ENCODE results near the gene SNX30.

SNX30 gene

DNA sequence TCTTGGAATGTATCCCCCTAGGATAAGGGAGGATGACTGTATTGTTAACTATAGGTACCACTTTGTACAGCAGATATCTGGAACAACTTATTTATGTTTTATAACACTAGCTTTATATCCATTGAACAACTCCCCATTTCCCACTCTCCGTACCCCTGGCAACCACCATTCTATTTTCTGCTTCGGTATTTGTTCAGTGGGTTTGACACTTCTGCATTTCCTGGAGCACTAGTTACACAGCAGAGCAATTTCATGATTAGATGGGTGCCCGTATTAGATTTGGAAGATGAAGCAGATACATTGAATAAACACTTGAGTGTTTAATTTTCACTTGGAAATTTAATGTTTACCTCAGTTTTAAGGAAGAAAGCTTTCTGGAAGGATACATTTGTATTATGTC lies 72.7 kb downstream of the SNX30 start:
- no peak overlapping the region for H3K4me3 ChIP-seq (replicated peaks in 1 of 2; ENCODE audit: low read depth in 2 of 2, low read length in 2 of 2)
- TF ChIP-seq, protein P1, sequence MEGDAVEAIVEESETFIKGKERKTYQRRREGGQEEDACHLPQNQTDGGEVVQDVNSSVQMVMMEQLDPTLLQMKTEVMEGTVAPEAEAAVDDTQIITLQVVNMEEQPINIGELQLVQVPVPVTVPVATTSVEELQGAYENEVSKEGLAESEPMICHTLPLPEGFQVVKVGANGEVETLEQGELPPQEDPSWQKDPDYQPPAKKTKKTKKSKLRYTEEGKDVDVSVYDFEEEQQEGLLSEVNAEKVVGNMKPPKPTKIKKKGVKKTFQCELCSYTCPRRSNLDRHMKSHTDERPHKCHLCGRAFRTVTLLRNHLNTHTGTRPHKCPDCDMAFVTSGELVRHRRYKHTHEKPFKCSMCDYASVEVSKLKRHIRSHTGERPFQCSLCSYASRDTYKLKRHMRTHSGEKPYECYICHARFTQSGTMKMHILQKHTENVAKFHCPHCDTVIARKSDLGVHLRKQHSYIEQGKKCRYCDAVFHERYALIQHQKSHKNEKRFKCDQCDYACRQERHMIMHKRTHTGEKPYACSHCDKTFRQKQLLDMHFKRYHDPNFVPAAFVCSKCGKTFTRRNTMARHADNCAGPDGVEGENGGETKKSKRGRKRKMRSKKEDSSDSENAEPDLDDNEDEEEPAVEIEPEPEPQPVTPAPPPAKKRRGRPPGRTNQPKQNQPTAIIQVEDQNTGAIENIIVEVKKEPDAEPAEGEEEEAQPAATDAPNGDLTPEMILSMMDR (IDR thresholded peaks at IDR 0.05; ENCODE audit: low read depth, low read length), result no peak

DNA sequence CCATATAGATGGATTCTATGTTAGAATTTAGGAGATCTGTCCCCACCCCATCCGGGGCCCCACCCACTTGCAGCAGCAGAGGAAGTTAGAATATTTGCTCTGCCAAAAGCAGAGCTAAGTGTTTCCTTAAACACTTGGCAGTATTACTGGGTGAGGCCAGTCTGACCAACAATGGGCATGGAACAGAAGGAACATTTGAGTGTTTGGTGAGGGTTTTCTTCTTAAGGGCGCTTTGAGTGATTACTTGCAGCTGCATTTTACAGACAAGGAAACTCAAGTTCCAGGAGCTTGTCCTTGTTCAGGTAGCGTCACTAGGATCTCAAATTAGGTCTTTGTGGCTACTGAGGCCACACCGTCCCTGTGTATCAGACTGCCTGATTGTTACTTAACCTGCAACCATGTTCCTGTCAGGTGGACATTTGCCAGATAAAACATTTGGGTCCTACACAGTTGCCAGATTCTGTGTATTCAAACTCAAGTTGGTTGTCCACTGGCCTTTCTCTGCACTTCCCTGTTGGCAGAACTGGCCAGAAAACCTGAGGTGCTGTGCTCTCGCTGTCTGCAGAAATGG lies 80.8 kb downstream of the SNX30 start:
- H3K4me3 ChIP-seq (replicated peaks in 1 of 2; ENCODE audit: low read depth in 2 of 2, low read length in 2 of 2), result no peak overlapping the region
- TF ChIP-seq, protein P1 (IDR thresholded peaks at IDR 0.05; ENCODE audit: low read depth, low read length), result no peak
- DNase-seq (ENCODE audit: low read depth in 2 of 2), result peak; percentile 6 to 66

More for the DNA sequence above, 72.7 kb downstream of the SNX30 start:
- DNase-seq (ENCODE audit: low read depth in 2 of 2), result no peak

DNA sequence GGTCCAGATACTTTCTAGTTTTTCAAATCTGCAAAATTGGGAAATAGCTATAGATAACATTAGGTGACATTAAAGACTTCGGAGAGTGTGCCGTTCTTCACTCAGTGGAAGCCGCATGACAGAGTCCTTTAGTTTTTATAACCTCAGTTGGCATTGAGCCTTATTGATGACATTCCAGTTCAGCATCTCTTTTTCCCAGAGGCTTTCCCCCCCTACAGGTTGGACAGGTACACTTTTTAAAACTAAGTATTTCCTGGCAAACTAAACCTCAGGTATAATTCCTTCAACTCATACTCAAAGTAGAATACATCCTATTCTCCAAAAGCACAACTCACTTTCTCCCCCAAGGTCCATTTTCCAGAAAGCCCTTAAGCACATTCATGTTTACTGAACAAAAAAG lies 81.4 kb downstream of the SNX30 start:
- DNase-seq (ENCODE audit: low read depth in 2 of 2), result no peak
- TF ChIP-seq, protein P1 (IDR thresholded peaks at IDR 0.05; ENCODE audit: low read depth, low read length), result no peak

DNA sequence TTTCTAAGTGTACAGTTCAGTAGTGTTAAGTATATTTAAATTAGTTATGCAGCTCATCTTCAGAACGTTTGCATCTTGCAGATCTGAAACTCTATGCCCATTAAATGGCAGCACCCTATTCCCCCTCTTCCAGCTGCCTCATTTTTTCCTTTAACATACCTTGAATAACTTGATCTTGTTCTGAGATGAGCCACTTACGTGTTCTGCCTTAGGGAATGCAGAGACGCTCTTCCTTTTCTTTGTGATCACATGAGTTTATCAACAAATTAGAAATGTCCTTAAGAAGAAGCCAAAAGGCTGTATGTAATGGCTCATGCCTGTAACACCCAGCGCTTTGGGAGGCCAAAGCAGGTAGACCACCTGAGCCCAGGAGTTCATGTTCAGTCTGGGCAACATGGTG lies 82.5 kb downstream of the SNX30 start:
- no peak overlapping the region for H3K4me3 ChIP-seq (replicated peaks in 1 of 2; ENCODE audit: low read depth in 2 of 2, low read length in 2 of 2)
- no peak for DNase-seq (ENCODE audit: low read depth in 2 of 2)
- TF ChIP-seq, protein P1 (IDR thresholded peaks at IDR 0.05; ENCODE audit: low read depth, low read length), result no peak

More for the DNA sequence above, 81.4 kb downstream of the SNX30 start:
- H3K4me3 ChIP-seq (replicated peaks in 1 of 2; ENCODE audit: low read depth in 2 of 2, low read length in 2 of 2), result no peak overlapping the region

DNA sequence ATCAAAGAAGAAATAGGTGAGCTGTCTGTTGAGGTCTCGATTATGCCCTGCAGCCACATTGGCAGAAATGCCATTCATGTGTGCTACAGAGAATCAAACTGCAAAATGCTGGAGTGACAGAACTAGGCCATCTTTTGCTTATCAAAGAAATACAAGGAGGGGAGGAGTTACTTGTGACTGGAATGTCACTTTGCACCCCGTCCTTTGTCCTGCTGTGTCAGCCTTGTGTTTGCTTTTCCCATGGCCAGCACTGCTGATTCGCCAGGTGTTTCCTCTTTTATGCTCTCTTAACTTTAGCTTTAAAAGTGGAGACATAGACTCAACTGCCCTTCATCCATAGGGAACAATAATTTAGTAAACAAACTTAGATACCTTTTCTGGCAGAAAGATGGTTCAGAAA lies 85.8 kb downstream of the SNX30 start:
- TF ChIP-seq, protein P1 (IDR thresholded peaks at IDR 0.05; ENCODE audit: low read depth, low read length), result no peak
- no peak overlapping the region for H3K4me3 ChIP-seq (replicated peaks in 1 of 2; ENCODE audit: low read depth in 2 of 2, low read length in 2 of 2)
- DNase-seq (ENCODE audit: low read depth in 2 of 2), result no peak

DNA sequence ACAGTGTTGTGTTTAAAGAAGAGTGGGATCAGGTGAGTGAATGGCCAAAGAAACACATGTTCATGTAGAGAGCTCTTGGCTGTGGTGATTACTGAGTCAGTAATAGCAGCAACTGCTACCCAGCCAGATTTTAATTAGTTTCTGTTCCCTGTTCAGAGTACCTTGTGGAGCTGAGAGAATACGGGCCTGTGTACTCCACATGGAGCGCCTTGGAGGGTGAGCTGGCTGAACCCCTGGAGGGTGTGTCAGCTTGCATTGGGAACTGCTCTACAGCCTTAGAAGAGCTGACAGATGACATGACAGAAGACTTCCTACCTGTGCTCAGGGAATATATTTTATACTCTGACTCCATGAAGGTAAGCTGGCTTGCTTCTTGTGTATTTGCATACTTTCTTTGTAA lies 87.8 kb downstream of the SNX30 start:
- DNase-seq (ENCODE audit: low read depth in 2 of 2), result no peak
- TF ChIP-seq, protein P1 (IDR thresholded peaks at IDR 0.05; ENCODE audit: low read depth, low read length), result no peak

DNA sequence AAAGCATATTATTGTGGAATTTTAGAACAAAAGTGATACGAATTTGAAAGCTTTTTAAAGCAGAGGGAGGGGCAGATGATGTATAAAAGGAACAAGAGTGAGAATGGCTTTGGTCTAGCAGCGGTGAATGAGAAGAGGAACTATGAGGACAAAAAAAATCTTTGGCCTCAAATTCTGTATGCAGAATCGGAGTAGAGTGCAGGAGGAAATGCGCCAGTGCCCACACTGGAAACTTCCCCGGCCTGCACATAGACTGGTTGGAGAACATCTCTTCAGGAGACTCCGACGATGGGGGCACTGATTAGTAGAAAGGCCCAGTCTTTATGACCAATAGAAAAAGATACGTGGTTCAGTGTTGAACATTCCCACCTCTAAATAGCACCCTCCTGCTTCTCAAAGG lies 88.8 kb downstream of the SNX30 start:
- TF ChIP-seq, protein P1 (IDR thresholded peaks at IDR 0.05; ENCODE audit: low read depth, low read length), result no peak
- no peak for DNase-seq (ENCODE audit: low read depth in 2 of 2)

More for the DNA sequence above, 87.8 kb downstream of the SNX30 start:
- no peak overlapping the region for H3K4me3 ChIP-seq (replicated peaks in 1 of 2; ENCODE audit: low read depth in 2 of 2, low read length in 2 of 2)

More for the DNA sequence above, 88.8 kb downstream of the SNX30 start:
- no peak overlapping the region for H3K4me3 ChIP-seq (replicated peaks in 1 of 2; ENCODE audit: low read depth in 2 of 2, low read length in 2 of 2)
